ENCODE measurements around the gene PTPN14. TPM values are rescaled to one million over a fixed set of nuclear protein-coding genes. Genes with fewer than 3 reads are reported as not detected.
"Not testable (repeated sequence)": the region's sequence is repeated elsewhere in the genome, so short reads cannot be mapped to it uniquely, and the experiment has no call there.

Gene PTPN14
- total and polyA plus RNA-seq, 3 donors from 2014 or later = 14.8 to 59.2 (median 42.2) TPM

- Histone ChIP-seq H3K27me3 (no peaks in the 10 kb centered on the region), H3K27ac (peak overlapping the region in 1 of 2 donors; percentile 2), H3K9me3 (no peaks in the 10 kb centered on the region), H3K36me3 (ENCODE audit: low read depth, missing control alignments) (no peaks in the 10 kb centered on the region), H3K4me1 (peaks cover 33% of the 10 kb centered on the region), H3K4me3 (no peak overlapping the region)
- TF ChIP-seq CTCF (IDR thresholded peaks at IDR 0.05) (no peak), POLR2A (IDR thresholded peaks at IDR 0.05) (no peak)
- intact Hi-C loops (cut with DNase I; ENCODE audit: low total_unique reads) = no loop called here
- DNase-seq = no peak
- WGBS, 2 donors = 56 to 63% methylated on average over 4 of the region's 4 CpGs
These were observed 55.3 kb downstream of the PTPN14 start for GRCh38 chr1:214496126-214496525.

- H3K4me1 ChIP-seq = peaks cover 21% of the 10 kb centered on the region
- intact Hi-C loops (cut with DNase I; ENCODE audit: low total_unique reads) = no loop called here
- 67 to 71% methylated on average over 2 of the region's 2 CpGs for WGBS, 2 donors
These were observed 56.7 kb downstream of the PTPN14 start for GRCh38 chr1:214494706-214495105.

GRCh38 chr1:214494179-214494578 lies 57.2 kb downstream of the PTPN14 start:
- 92 to 97% methylated on average over 6 of the region's 6 CpGs for WGBS, 2 donors
- H3K9me3 ChIP-seq; H3K27ac ChIP-seq; H3K27me3 ChIP-seq; intact Hi-C loops (cut with DNase I; ENCODE audit: low total_unique reads); H3K4me3 ChIP-seq; H3K36me3 ChIP-seq (ENCODE audit: low read depth, missing control alignments); DNase-seq: not testable (repeated sequence)
- peaks cover 17% of the 10 kb centered on the region for H3K4me1 ChIP-seq

More at GRCh38 chr1:214494706-214495105, 56.7 kb downstream of the PTPN14 start:
- no peak for DNase-seq
- H3K4me3 ChIP-seq = no peak overlapping the region
- H3K36me3 ChIP-seq (ENCODE audit: low read depth, missing control alignments) = no peaks in the 10 kb centered on the region
- no peaks in the 10 kb centered on the region for H3K27me3 ChIP-seq
- TF ChIP-seq POLR2A (IDR thresholded peaks at IDR 0.05) (no peak), CTCF (IDR thresholded peaks at IDR 0.05) (no peak)
- no peak overlapping the region for H3K27ac ChIP-seq
- no peaks in the 10 kb centered on the region for H3K9me3 ChIP-seq

GRCh38 chr1:214493126-214493796 lies 58.1 kb downstream of the PTPN14 start:
- DNase-seq = no peak
- Histone ChIP-seq H3K36me3 (ENCODE audit: low read depth, missing control alignments) (no peaks in the 10 kb centered on the region), H3K9me3 (no peaks in the 10 kb centered on the region), H3K27me3 (no peaks in the 10 kb centered on the region), H3K27ac (no peak overlapping the region), H3K4me3 (no peak overlapping the region), H3K4me1 (peaks cover 8% of the 10 kb centered on the region)
- 87 to 95% methylated on average over 7 of the region's 7 CpGs for WGBS, 2 donors
- TF ChIP-seq CTCF (IDR thresholded peaks at IDR 0.05) (no peak), POLR2A (IDR thresholded peaks at IDR 0.05) (no peak)
- intact Hi-C loops (cut with DNase I; ENCODE audit: low total_unique reads) = no loop called here

- DNase-seq = no peak
- no peak overlapping the region for H3K27ac ChIP-seq
These were observed 58.9 kb downstream of the PTPN14 start for GRCh38 chr1:214492401-214493075.

More at GRCh38 chr1:214492401-214493075, 58.9 kb downstream of the PTPN14 start:
- 88 to 92% methylated on average over 9 of the region's 9 CpGs for WGBS, 2 donors
- intact Hi-C loops (cut with DNase I; ENCODE audit: low total_unique reads) = no loop called here
- Histone ChIP-seq H3K4me3 (no peak overlapping the region), H3K27me3 (no peaks in the 10 kb centered on the region), H3K36me3 (ENCODE audit: low read depth, missing control alignments) (no peaks in the 10 kb centered on the region), H3K9me3 (no peaks in the 10 kb centered on the region), H3K4me1 (peaks cover 1% of the 10 kb centered on the region)
- no peak for TF ChIP-seq POLR2A (IDR thresholded peaks at IDR 0.05)
- TF ChIP-seq CTCF (IDR thresholded peaks at IDR 0.05) = no peak
